Parathyroid adenoma (tissue), 2 donors: ENCODE results near the gene MFSD11.

Experiments
- H2AFZ ChIP-seq: fragments of 300-600 bp; sonication (generic); one replicate; pipeline ENCODE4 v1.7.0; 2017; ENCODE audit warnings: antibody characterized with exemption, mild to moderate bottlenecking
- H3K27ac ChIP-seq: fragments of 300-600 bp; sonication (generic); one replicate; pipeline ENCODE4 v1.7.0; 2017
- H3K27me3 ChIP-seq: fragments of 300-600 bp; sonication (generic); one replicate; pipeline ENCODE4 v1.7.0; 2017; ENCODE audit warnings: low read length; ENCODE audit not compliant: control insufficient read depth, insufficient read depth
- H3K36me3 ChIP-seq: fragments of 300-600 bp; sonication (generic); one replicate; pipeline ENCODE4 v1.7.0; 2017; ENCODE audit warnings: low read length; ENCODE audit not compliant: control insufficient read depth, insufficient read depth
- H3K4me1 ChIP-seq: fragments of 300-600 bp; sonication (generic); one replicate; pipeline ENCODE4 v1.7.0; 2017; ENCODE audit warnings: control low read depth
- H3K4me2 ChIP-seq: fragments of 300-600 bp; sonication (generic); one replicate; pipeline ENCODE4 v1.7.0; 2017; ENCODE audit warnings: low read length
- H3K4me3 ChIP-seq: fragments of 300-600 bp; sonication (generic); one replicate; pipeline ENCODE4 v1.7.0; 2017; ENCODE audit warnings: low read depth, low read length
- H3K79me2 ChIP-seq: fragments of 300-600 bp; sonication (generic); one replicate; pipeline ENCODE4 v1.7.0; 2017; ENCODE audit warnings: control low read depth
- H3K9ac ChIP-seq: fragments of 300-600 bp; sonication (generic); one replicate; pipeline ENCODE4 v1.7.0; 2017; ENCODE audit warnings: mild to moderate bottlenecking
- H3K9me3 ChIP-seq: fragments of 300-600 bp; sonication (generic); one replicate; pipeline ENCODE4 v1.7.0; 2017; ENCODE audit warnings: low read length; ENCODE audit not compliant: control insufficient read depth
- TF ChIP-seq, protein P1 (sequence below): fragments of 300-600 bp; sonication (generic); IDR thresholded peaks from one replicate; pipeline ENCODE4 v1.7.0; 2017; ENCODE audit warnings: antibody characterized with exemption, mild to moderate bottlenecking
- donor health status: primary hyperparathyroidism.

The MFSD11 gene

DNA sequence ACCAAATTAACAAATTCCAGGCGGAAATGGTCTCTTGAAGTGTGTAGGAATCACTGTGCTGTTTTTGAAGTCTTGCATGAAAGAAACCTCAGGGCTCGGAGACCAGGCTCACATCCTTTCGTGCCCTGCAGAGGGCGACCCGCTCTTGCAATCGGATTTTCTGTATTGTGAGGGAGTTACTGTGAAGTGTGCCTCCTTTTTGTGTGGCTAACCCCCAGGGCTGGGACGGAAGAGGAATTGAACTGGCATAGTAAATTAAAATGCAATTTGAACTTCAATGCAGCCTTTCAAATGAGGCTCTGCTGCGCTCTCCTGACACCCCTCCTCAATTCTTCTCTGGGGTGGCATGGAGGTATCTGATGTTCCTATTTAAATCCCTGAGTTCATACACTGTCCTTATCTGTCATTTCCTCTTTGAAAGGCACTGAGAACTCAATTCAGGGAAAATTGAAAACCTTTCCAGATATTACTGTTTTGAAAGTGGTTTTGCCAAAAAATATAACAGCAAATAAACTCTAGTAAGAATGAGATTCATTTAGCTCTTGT lies 78.7 kb downstream of the MFSD11 start:
- Histone ChIP-seq H3K4me1 (no peaks in the 10 kb centered on the region), H3K9ac (no peak overlapping the region), H2AFZ (no peak overlapping the region), H3K79me2 (no peaks in the 10 kb centered on the region), H3K4me3 (no peak overlapping the region), H3K27me3 (no peaks in the 10 kb centered on the region), H3K27ac (no peak overlapping the region), H3K9me3 (no peaks in the 10 kb centered on the region), H3K36me3 (no peaks in the 10 kb centered on the region), H3K4me2 (no peak overlapping the region)
- TF ChIP-seq, protein P1, sequence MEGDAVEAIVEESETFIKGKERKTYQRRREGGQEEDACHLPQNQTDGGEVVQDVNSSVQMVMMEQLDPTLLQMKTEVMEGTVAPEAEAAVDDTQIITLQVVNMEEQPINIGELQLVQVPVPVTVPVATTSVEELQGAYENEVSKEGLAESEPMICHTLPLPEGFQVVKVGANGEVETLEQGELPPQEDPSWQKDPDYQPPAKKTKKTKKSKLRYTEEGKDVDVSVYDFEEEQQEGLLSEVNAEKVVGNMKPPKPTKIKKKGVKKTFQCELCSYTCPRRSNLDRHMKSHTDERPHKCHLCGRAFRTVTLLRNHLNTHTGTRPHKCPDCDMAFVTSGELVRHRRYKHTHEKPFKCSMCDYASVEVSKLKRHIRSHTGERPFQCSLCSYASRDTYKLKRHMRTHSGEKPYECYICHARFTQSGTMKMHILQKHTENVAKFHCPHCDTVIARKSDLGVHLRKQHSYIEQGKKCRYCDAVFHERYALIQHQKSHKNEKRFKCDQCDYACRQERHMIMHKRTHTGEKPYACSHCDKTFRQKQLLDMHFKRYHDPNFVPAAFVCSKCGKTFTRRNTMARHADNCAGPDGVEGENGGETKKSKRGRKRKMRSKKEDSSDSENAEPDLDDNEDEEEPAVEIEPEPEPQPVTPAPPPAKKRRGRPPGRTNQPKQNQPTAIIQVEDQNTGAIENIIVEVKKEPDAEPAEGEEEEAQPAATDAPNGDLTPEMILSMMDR: peak; percentile 41

DNA sequence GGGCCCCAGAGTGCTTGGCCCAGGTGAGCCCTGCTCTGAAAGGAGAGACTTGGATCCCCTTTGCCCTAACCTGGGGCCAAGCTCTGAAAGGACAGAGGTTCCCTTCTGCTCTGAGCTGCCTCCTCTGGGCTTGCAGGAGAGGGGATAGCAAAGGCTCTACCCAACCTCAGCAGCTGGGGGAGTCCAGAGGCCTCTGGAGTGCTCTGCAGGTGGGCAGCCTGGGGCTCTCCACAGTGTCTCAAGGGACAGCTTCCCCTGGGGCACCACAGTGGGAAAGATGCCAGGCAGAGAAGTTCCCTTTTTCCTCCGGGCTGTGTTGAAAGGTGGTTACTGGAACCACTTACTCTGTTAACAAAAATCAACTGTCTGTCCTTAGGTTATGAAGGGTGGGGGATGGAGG lies 82.1 kb downstream of the MFSD11 start:
- TF ChIP-seq, protein P1: no peak
- no peak overlapping the region for H3K4me2 ChIP-seq
- H3K27me3 ChIP-seq: no peaks in the 10 kb centered on the region
- no peak overlapping the region for H2AFZ ChIP-seq
- no peaks in the 10 kb centered on the region for H3K4me1 ChIP-seq
- H3K36me3 ChIP-seq: no peaks in the 10 kb centered on the region
- no peak overlapping the region for H3K4me3 ChIP-seq
- no peaks in the 10 kb centered on the region for H3K9me3 ChIP-seq
- H3K27ac ChIP-seq: no peak overlapping the region
- no peak overlapping the region for H3K9ac ChIP-seq
- no peaks in the 10 kb centered on the region for H3K79me2 ChIP-seq

DNA sequence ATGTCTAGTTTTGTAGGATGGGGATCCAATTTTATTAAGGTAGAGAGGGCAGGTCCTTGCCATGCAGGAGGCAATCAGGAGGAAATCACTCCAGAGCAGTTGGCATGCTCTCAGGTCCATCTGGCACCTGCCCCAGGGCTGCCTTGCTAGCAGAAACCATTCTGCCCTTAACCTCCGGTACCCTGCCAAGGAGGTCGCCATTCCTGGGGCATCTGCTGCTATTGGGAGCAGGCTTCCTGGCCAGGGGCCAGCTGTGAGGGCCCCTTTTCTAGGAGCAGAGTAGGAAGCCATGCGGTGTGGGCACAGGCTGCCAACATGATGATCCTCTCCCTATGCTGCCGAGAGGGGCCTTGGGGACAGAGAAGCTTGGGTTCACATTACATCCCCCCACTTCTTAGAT lies 82.6 kb downstream of the MFSD11 start:
- Histone ChIP-seq H2AFZ (no peak overlapping the region), H3K9me3 (no peaks in the 10 kb centered on the region)

DNA sequence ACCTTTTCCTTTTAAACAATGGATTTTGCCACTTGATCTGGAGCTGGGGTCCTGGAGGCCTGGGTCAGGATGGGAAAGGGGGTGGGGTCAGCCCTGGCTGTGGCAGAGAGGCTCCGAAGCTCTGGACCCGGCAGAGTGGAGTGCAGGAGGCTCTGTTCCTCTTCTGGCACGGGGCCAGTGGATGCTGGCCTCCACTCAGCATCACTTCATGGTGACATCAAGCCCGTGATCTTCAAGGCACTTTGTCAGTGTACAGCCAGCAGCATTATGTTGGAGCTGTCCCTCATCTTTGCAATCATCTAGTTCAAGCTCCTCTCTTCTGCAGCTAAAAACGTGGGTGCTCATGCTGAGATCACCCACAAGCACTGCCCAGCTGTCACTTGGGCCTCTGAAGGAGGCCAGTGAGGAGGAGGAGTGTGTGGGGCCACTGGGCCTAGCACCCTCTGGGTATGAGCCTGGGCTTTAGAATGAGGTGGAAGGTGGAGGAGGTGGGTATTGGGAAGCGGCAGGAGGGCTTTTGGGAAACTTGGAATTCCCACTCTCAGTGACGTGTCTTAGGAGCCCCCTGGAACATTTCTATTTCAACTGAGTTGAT lies 84.4 kb downstream of the MFSD11 start:
- no peaks in the 10 kb centered on the region for H3K27me3 ChIP-seq

More for the DNA sequence above, 82.6 kb downstream of the MFSD11 start:
- Histone ChIP-seq H3K27ac (no peak overlapping the region), H3K4me1 (no peaks in the 10 kb centered on the region), H3K36me3 (no peaks in the 10 kb centered on the region), H3K9ac (no peak overlapping the region), H3K4me3 (no peak overlapping the region), H3K79me2 (no peaks in the 10 kb centered on the region), H3K27me3 (no peaks in the 10 kb centered on the region), H3K4me2 (no peak overlapping the region)
- TF ChIP-seq, protein P1: no peak

More for the DNA sequence above, 84.4 kb downstream of the MFSD11 start:
- H3K4me2 ChIP-seq: no peak overlapping the region
- H3K79me2 ChIP-seq: no peaks in the 10 kb centered on the region
- H3K27ac ChIP-seq: no peak overlapping the region
- no peak overlapping the region for H2AFZ ChIP-seq
- no peaks in the 10 kb centered on the region for H3K36me3 ChIP-seq
- TF ChIP-seq, protein P1: no peak
- H3K4me3 ChIP-seq: no peak overlapping the region
- H3K9me3 ChIP-seq: no peaks in the 10 kb centered on the region
- no peak overlapping the region for H3K9ac ChIP-seq
- no peaks in the 10 kb centered on the region for H3K4me1 ChIP-seq
